HG03103 (cell line): ENCODE measurements around the gene MYH8.

Experiments
- ATAC-seq: cut with Tn5 transposase; IDR thresholded peaks from one replicate; pipeline ENCODE4 v1.9.1; 2021; ENCODE audit warnings: low read depth; ENCODE audit not compliant: unreplicated experiment

MYH8 gene

GRCh38 chr17:10385871-10386270, 35.9 kb downstream of the MYH8 start:
- no peak for ATAC-seq

GRCh38 chr17:10384175-10384574, 37.6 kb downstream of the MYH8 start:
- no peak for ATAC-seq

DNA sequence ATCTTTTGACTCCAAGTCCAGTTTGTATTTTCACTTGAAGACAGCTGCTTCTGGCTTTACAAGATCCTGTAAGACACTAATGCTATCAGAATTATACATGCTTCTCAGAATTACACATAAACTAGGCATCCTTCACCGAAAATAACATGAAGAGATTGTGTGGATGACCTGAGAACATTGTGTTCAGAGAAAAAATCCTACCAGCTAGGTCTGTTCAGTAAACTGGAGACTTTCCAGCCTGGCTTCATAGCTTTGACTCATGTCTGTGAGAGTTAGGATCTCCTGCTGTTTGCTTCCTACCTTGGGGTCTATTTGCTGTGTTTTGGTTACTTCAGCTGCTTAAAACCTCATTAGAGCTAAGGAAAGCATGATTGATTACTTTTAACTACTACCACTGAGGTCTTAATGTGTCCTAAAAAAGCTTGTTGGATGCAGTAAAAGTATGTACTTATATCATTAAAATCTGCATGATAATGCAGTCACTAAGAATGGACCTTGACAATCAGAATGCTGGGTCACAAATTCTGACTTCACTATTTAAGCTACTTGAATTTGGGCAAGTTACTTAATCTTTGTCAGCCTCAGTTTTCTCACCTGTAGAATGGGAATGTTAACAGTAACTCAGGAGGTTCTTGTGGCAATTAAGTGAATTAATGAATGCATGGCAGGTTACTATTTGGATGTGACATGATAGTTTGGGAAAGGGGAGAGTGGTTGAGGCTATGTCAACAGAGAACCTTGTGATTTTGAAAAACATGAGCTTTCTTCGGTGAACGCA, 40.9 kb downstream of the MYH8 start:
- ATAC-seq: no peak

GRCh38 chr17:10372906-10373305, 48.8 kb downstream of the MYH8 start, which contains the start of gene MYH13:
Gene MYH13 (minus strand): TSS chr17:10373006. CDS start chr17:10364530, 8,476 bp downstream.
- ATAC-seq: no peak

- no peak for ATAC-seq
These were observed 51.6 kb downstream of the MYH8 start for GRCh38 chr17:10370016-10370608.

GRCh38 chr17:10369239-10369638, 52.5 kb downstream of the MYH8 start:
- ATAC-seq: no peak

GRCh38 chr17:10368561-10368960, 53.2 kb downstream of the MYH8 start:
- ATAC-seq: no peak

DNA sequence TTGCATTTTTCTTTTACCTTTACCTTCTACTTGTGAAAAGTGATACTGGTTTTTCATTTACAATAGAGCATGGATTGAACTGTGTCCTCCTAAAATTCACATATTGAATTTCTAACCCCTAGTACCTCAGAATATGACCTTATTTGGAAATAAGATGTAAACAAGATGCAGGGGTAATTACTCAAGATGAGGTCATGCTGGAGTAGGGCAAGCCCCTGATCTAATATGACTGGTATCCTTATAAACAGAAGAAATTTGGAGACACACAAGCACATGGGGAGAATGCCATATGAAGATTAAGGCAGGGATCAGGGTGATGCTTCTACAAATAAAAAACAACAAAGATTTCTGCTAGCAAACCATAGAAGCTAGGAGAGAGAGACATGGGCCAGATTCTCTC, 61.2 kb downstream of the MYH8 start:
- ATAC-seq: no peak

GRCh38 chr17:10357768-10358167, 64.0 kb downstream of the MYH8 start:
- no peak for ATAC-seq

DNA sequence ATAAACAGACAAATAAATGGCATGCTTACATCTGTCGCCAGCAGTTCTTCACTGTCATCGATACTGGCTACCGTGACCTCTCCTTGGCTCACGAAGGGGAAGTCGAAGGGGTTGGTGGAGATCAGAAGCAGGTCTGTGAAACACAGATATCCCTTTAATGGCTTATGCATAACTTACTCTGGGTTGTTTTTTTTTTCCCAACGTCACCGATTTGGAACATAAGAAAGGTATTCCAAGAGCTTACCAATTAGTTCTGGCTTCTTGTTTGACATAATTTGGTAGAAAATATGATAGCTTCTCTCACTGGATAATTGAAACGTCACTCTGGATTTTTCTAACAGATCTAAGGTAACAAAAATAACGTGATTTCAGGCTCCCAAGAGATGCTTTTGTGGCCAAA, 67.1 kb downstream of the MYH8 start:
- ATAC-seq: no peak

DNA sequence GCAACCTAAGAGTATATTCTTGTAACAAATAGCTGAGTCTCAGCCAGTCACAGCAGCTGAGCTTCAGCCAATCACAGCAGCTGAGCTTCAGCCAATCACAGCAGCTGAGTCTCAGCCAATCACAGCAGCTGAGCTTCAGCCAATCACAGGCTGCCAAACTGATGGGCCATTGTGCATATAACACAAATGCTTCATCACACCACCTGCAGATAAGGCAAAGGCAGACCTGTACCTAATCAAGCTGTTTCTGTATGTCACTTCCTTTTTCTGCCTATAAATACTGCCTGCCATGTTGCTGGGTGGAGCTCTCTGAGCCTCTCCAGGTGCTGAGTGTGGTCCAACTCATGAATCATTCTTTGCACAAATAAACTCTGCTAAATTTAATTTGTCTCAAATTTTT, 68.9 kb downstream of the MYH8 start:
- no peak for ATAC-seq

DNA sequence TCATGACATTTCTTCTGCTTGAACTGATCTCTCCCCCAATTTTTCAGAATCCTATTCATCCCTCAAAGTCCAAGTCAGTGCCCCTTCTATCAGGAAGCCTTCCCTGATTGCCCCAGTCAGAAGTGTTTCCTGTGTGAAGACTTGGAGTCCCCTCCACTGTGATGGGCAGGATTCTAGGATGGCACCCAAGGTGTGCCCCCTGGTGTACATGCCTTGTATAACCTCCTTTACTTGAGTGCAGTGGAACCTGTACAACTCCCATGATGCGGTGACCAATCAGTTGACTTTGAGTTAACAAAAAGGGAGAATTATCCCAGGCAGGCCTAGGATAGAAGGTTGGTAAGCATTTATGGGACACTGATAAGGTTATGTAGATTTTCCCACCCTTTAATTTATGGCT, 72.3 kb downstream of the MYH8 start:
- ATAC-seq: no peak

- ATAC-seq: no peak
These were observed 76.9 kb downstream of the MYH8 start for GRCh38 chr17:10344816-10345215.
